Heart right ventricle (tissue), 16 donors: Measurements from ENCODE around the gene CCDC127. TPM values are rescaled to one million over a fixed set of nuclear protein-coding genes. Genes with fewer than 3 reads are reported as not detected.
"Not testable (repeated sequence)": the region's sequence is repeated elsewhere in the genome, so short reads cannot be mapped to it uniquely, and the experiment has no call there.

Source experiments
- ATAC-seq, 8 donors: fragments of 200-7000 bp; cut with Tn5 transposase; one replicate each; pipeline ENCODE4 v1.9.1; 2020; ENCODE audit warnings: mild to moderate bottlenecking in 8 of 8, moderate library complexity in 8 of 8, moderate number of reproducible peaks in 1 of 8
- DNase-seq, 2 donors: peaks; one replicate each; pipeline ENCODE4 v3.0.0-alpha.2; 2020
- H3K27ac ChIP-seq, 10 donors: fragments of 200-600 bp; sonication (generic) in 2 of 10; one replicate each; pipeline versions ENCODE4 v1.5.0 to v1.8.0; 2020 to 2022; ENCODE audit warnings: mild to moderate bottlenecking in 3 of 10
- H3K27me3 ChIP-seq, 7 donors: fragments of 200-600 bp; one replicate each; pipeline ENCODE4 v1.8.0; 2021 to 2022; ENCODE audit warnings: mild to moderate bottlenecking in 2 of 7
- H3K36me3 ChIP-seq, 9 donors: fragments of 200-600 bp; sonication (generic) in 1 of 9; one replicate each; pipeline versions ENCODE4 v1.5.0 to v1.8.0; 2020 to 2022; ENCODE audit warnings: mild to moderate bottlenecking in 2 of 9
- H3K4me1 ChIP-seq, 9 donors: fragments of 200-600 bp; sonication (generic) in 1 of 9; one replicate each; pipeline versions ENCODE4 v1.5.0 to v1.8.0; 2020 to 2022; ENCODE audit warnings: mild to moderate bottlenecking in 4 of 9
- H3K4me3 ChIP-seq, 10 donors: fragments of 200-600 bp; sonication (generic) in 2 of 10; one replicate each; pipeline versions ENCODE4 v1.5.0 to v1.8.0; 2020 to 2022; ENCODE audit warnings: mild to moderate bottlenecking in 7 of 10, moderate library complexity in 2 of 10
- H3K9me3 ChIP-seq, 11 donors: fragments of 200-600 bp in 10 of 11; sonication (generic) in 2 of 11; one replicate each; pipeline versions ENCODE4 v1.5.0 to v1.8.0; 2013 to 2022; ENCODE audit warnings: mild to moderate bottlenecking in 2 of 11, control low read depth in 1 of 11, moderate library complexity in 1 of 11
- WGBS, 2 donors: extraction: QIAGEN DNeasy Blood & Tissue Kit; methylation state at CpG; one replicate each; pipeline ENCODE4 v1.1.7; 2013; ENCODE audit warnings: inconsistent platforms in 1 of 2; 5-methylcytosine and 5-hydroxymethylcytosine counted together
- intact Hi-C, 10 donors: fragments of 100-400 bp; cut with DNase I; formaldehyde crosslinking; loops; one replicate each; pipeline versions ENCODE4 v1.11.1 to v1.14.2; 2022
- long read RNA-seq, 3 donors: library from polyadenylated mRNA; unstranded; transcript quantifications; one replicate each; pipeline ENCODE4 v2.0.0, GENCODE V29; 2020 to 2021
- polyA plus RNA-seq, 2 donors: library from polyadenylated mRNA; stranded (reverse); fragments of 200-250 nt; gene quantifications; one replicate each; pipeline ENCODE4 v1.2.3, GENCODE V29; 2013
- total RNA-seq, 10 donors: library from RNA; stranded (reverse); fragmentation: NEBNext Ultra II Directional in 3 of 10; extraction: Animal tissue kit (Norgen Biotek cat#: 25700) in 3 of 10; gene quantifications; one replicate each; pipeline versions ENCODE4 v1.2.1 to v1.2.4, GENCODE V29; 2021 to 2023
- TF ChIP-seq, protein P1 (sequence below), 9 donors: fragments of 200-600 bp; sonication (generic) in 2 of 9; IDR thresholded peaks; one replicate each; pipeline versions ENCODE4 v1.5.0 to v1.8.0; 2021 to 2022; ENCODE audit warnings: antibody characterized with exemption in 9 of 9, mild to moderate bottlenecking in 5 of 9, moderate library complexity in 1 of 9
- donor health status: Arrhythmogenic right ventricular cardiomyopathy.
- donor health status: ischemic (EF 13 %, LVEDD 7.1; RV severe dilation, severe dysfunction).
- donor health status: healthy with polysubstance abuse.
- donor health status: DM: no; HTN: yes; CAD: no.
- donor health status: DM: no; HTN: no; CAD: no.
- donor health status: ischemic (EF 25% LVEDD 6.9; RV normal size, moderate dysfunction).
- donor health status: ischemic (EF 25% LVEDD 5.7; RV mildly dilated, moderate dysfunction).
- donor health status: healthy.
- donor health status: DM: yes; HTN: yes; CAD: no.
- donor health status: Ischemic cardiomyopathy.
- donor health status: ischemic (EF 35%, LVEDD 5.7; RV mildly dilated, moderate dysfunction).
- donor health status: nonischemic (EF 11% LVEDD 7.7; RV severe dilation, severe dysfunction).
- donor health status: DM: yes; HTN: yes; CAD: no.
- donor health status: PGD.
- donor health status: ischemic (EF 29% LVEDD 5.4; RV normal size, mild dysfunction).
- donor health status: nonischemic (EF 23%, LVEDD 6.1; RV moderate dilation, normal function).

CCDC127 gene
- 10 to 100 TPM in 1 of 10 donors, 1 to 10 TPM in 9; 5.0 to 10.4 (median 7.7) TPM for total RNA-seq
- 1 to 10 TPM; 3.8 to 4.3 TPM for polyA plus RNA-seq
- long read RNA-seq, donor 1, full-length matches to known transcripts: 14 of 20 reads
- long read RNA-seq, donor 1, partial matches to known transcripts: 0 of 20 reads
- long read RNA-seq, donor 1, other reads (novel, unspliced or antisense): 6 of 20 reads
- long read RNA-seq, donor 2, full-length matches to known transcripts: 25 of 31 reads
- long read RNA-seq, donor 2, partial matches to known transcripts: 0 of 31 reads
- long read RNA-seq, donor 2, other reads (novel, unspliced or antisense): 6 of 31 reads
- long read RNA-seq, donor 3, full-length matches to known transcripts: 20 of 43 reads
- long read RNA-seq, donor 3, partial matches to known transcripts: 0 of 43 reads
- long read RNA-seq, donor 3, other reads (novel, unspliced or antisense): 23 of 43 reads

- TF ChIP-seq, protein P1, sequence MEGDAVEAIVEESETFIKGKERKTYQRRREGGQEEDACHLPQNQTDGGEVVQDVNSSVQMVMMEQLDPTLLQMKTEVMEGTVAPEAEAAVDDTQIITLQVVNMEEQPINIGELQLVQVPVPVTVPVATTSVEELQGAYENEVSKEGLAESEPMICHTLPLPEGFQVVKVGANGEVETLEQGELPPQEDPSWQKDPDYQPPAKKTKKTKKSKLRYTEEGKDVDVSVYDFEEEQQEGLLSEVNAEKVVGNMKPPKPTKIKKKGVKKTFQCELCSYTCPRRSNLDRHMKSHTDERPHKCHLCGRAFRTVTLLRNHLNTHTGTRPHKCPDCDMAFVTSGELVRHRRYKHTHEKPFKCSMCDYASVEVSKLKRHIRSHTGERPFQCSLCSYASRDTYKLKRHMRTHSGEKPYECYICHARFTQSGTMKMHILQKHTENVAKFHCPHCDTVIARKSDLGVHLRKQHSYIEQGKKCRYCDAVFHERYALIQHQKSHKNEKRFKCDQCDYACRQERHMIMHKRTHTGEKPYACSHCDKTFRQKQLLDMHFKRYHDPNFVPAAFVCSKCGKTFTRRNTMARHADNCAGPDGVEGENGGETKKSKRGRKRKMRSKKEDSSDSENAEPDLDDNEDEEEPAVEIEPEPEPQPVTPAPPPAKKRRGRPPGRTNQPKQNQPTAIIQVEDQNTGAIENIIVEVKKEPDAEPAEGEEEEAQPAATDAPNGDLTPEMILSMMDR (IDR thresholded peaks at IDR 0.05): peak in 7 of 9 donors; percentile 17 to 67 (median 43)
- DNase-seq (peak; percentile 96 to 99), ATAC-seq (peak; percentile 96 to 98 (median 97))
- H3K9me3 ChIP-seq, H3K27me3 ChIP-seq: not testable (repeated sequence)
- WGBS, 2 donors: 1% methylated on average over 65 to 75 of the region's 75 CpGs
- H3K4me1 ChIP-seq: peaks cover 3 to 52% (median 37%) of the 10 kb centered on the region in 9 donors
- peak within 1 kb of the TSS; percentile 69 to 100 (median 96) for H3K4me3 ChIP-seq
- peaks cover 0 to 21% (median 0%) of the 10 kb centered on the region in 9 donors for H3K36me3 ChIP-seq
- peak within 1 kb of the TSS; percentile 90 to 99 (median 96) for H3K27ac ChIP-seq
- intact Hi-C loops: loop anchor here in 2 of 10 donors (2.0 kb wide), 1 partner anchor 29 kb away; no protein-coding TSS in a partner anchor
Measured at GRCh38 chr5:217494-218456, at the start of gene CCDC127, which contains the start of gene SDHA. Gene CCDC127 (minus strand): TSS chr5:218153. CDS start chr5:216849, 1,304 bp downstream. Gene SDHA (plus strand): TSS chr5:218320. CDS start chr5:218356, 36 bp downstream.

DNA sequence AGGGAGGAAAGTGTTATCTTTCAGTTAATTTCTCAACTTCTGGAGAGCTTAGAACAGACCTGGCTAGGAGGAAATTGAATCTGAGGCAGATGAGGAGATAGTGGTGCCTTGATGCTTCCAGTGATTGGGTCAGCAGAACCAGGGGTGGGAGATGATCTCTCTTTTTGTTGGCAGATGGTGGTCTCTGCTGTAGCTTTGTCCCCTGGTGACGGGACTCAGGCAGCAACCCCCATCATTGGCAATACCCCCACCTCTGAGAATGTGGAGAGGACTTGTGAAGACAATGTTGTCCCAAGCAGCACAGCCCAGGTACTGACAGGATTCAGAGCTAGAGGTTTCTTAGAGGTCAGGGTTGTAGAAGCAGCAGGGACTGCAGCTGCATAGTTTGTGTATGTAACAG lies 49.8 kb upstream of the CCDC127 start:
- no peak for ATAC-seq
- Histone ChIP-seq H3K27ac (no peak overlapping the region), H3K4me3 (no peak overlapping the region), H3K9me3 (no peaks in the 10 kb centered on the region), H3K36me3 (peaks cover 0 to 41% (median 10%) of the 10 kb centered on the region in 9 donors), H3K27me3 (no peaks in the 10 kb centered on the region), H3K4me1 (peaks cover 0 to 30% (median 8%) of the 10 kb centered on the region in 9 donors)
- intact Hi-C loops: no loop called here
- TF ChIP-seq, protein P1 (IDR thresholded peaks at IDR 0.05): no peak
- WGBS, 2 donors: 65 to 90% methylated on average over 1 of the region's 1 CpG
- no peak for DNase-seq

GRCh38 chr5:266311-267026 lies 48.5 kb upstream of the CCDC127 start:
- DNase-seq, H3K9me3 ChIP-seq, H3K4me3 ChIP-seq, intact Hi-C loops, H3K27me3 ChIP-seq, H3K27ac ChIP-seq, ATAC-seq: not testable (repeated sequence)
- peaks cover 0 to 47% (median 10%) of the 10 kb centered on the region in 9 donors for H3K36me3 ChIP-seq
- H3K4me1 ChIP-seq: peaks cover 0 to 25% (median 8%) of the 10 kb centered on the region in 9 donors
- 84 to 95% methylated on average over 19 of the region's 19 CpGs for WGBS, 2 donors

DNA sequence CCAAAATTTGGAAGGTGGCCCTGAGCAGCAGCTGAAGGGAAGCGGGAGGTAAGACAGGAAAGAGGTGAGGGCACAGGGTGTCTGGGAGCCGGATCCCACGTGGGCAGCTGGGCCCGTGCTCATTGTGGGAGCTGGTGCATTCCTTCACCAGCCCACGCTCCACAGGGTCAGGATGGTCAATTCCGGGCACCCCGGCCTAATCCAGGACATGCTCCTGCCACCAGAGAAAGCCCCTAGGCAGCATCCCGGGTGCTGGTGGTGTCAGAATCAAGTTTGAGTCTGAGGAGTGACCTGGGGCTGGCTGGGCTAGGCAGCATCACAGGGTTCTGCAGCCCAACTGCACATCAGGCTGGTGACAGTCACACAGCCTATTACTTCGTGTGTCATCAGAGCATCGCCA lies 46.4 kb upstream of the CCDC127 start:
- no peak overlapping the region for H3K4me3 ChIP-seq
- H3K36me3 ChIP-seq: peaks cover 0 to 47% (median 10%) of the 10 kb centered on the region in 9 donors
- intact Hi-C loops: no loop called here
- no peaks in the 10 kb centered on the region for H3K9me3 ChIP-seq
- 78 to 87% methylated on average over 10 of the region's 10 CpGs for WGBS, 2 donors
- peak overlapping the region; percentile 18 to 78 (median 47) for H3K27ac ChIP-seq
- TF ChIP-seq, protein P1 (IDR thresholded peaks at IDR 0.05): no peak
- H3K27me3 ChIP-seq: no peaks in the 10 kb centered on the region
- DNase-seq (no peak), ATAC-seq (peak in 3 of 8 donors; percentile 18 to 40 (median 30))
- H3K4me1 ChIP-seq: peaks cover 0 to 17% (median 5%) of the 10 kb centered on the region in 9 donors

- H3K9me3 ChIP-seq, DNase-seq, H3K4me3 ChIP-seq, intact Hi-C loops, H3K27me3 ChIP-seq: not testable (repeated sequence)
- Histone ChIP-seq H3K4me1 (peaks cover 0 to 17% (median 5%) of the 10 kb centered on the region in 9 donors), H3K27ac (peak overlapping the region in 9 of 10 donors; percentile 18 to 78 (median 52)), H3K36me3 (peaks cover 0 to 48% (median 10%) of the 10 kb centered on the region in 9 donors)
- WGBS, 2 donors: 54 to 59% methylated on average over 9 of the region's 9 CpGs
- peak; percentile 56 to 91 (median 86) for ATAC-seq
Measured at GRCh38 chr5:263275-263974, 45.5 kb upstream of the CCDC127 start.
